B cell (primary cell): ENCODE data around the gene CAV1. TPM values are rescaled to one million over a fixed set of nuclear protein-coding genes. Genes with fewer than 3 reads are reported as not detected.

ENCODE experiments used
- ATAC-seq: fragments of 200-7000 bp; cut with Tn5 transposase; one replicate; pipeline ENCODE4 v1.10.0; 2021; ENCODE audit warnings: low read depth, mild to moderate bottlenecking, moderate number of reproducible peaks, moderate library complexity
- CTCF ChIA-PET: fragments of 350-600 bp; sonication (Branson Sonifier 250); formaldehyde crosslinking; loops from one replicate; lab custom pipeline; 2021; ENCODE audit warnings: antibody characterized with exemption, inconsistent platforms; lab: Charles Lee
- POLR2A ChIA-PET: fragments of 350-600 bp; sonication (Branson Sonifier 250); formaldehyde crosslinking; loops from one replicate; lab custom pipeline; 2021; ENCODE audit warnings: antibody characterized with exemption; lab: Charles Lee
- DNase-seq: peaks from one replicate; pipeline ENCODE4 v3.0.0; 2013
- H2AFZ ChIP-seq: 2 replicates; pipeline ENCODE4 v1.6.1; 2012; ENCODE audit warnings: mild to moderate bottlenecking, low read depth, low read length; ENCODE audit not compliant: insufficient read depth, poor library complexity, severe bottlenecking
- H3K27ac ChIP-seq, 2 donors: 1 replicate in 1 of 2; 2 replicates in 1 of 2; pipeline ENCODE4 v1.5.1; 2012 to 2013; ENCODE audit warnings: low read length in 2 of 2, mild to moderate bottlenecking in 2 of 2, moderate library complexity in 1 of 2
- H3K27me3 ChIP-seq, 4 experiments: fragments of 200-600 bp in 1 of 4; sonication (generic) in 1 of 4; replicated peaks in 1 of 4; 1 replicate in 2 of 4; 2 replicates in 2 of 4; pipeline versions ENCODE4 v1.6.1 to v1.7.0; 2013 to 2016; ENCODE audit warnings: low read length in 3 of 4, mild to moderate bottlenecking in 2 of 4, mixed read lengths in 1 of 4, moderate library complexity in 1 of 4; ENCODE audit not compliant: insufficient read depth in 4 of 4, control insufficient read depth in 3 of 4; ENCODE audit errors: control extremely low read depth in 1 of 4
- H3K36me3 ChIP-seq, 2 experiments: replicated peaks in 1 of 2; 1 replicate in 1 of 2; 2 replicates in 1 of 2; pipeline versions ENCODE4 v1.6.1 to v1.7.1; 2013; ENCODE audit warnings: low read length in 1 of 2; ENCODE audit not compliant: insufficient read depth in 2 of 2, control insufficient read depth in 1 of 2; ENCODE audit errors: control extremely low read depth in 1 of 2, extremely low read depth in 1 of 2
- H3K4me1 ChIP-seq, 2 donors: fragments of 200-600 bp in 1 of 2; sonication (generic) in 1 of 2; 1 replicate in 1 of 2; 2 replicates in 1 of 2; pipeline versions ENCODE4 v1.5.1 to v1.6.1; 2013 to 2017; ENCODE audit warnings: low read length in 2 of 2; ENCODE audit not compliant: control insufficient read depth in 2 of 2, insufficient read depth in 2 of 2
- H3K4me2 ChIP-seq: replicated peaks from 2 replicates; pipeline ENCODE3; 2012; ENCODE audit warnings: mild to moderate bottlenecking, low read depth, low read length; ENCODE audit not compliant: poor library complexity, severe bottlenecking
- H3K4me3 ChIP-seq, 5 experiments: fragments of 200-600 bp in 1 of 5; sonication (generic) in 1 of 5; 1 replicate in 3 of 5; 2 replicates in 2 of 5; pipeline versions ENCODE4 v1.5.1 to v1.7.0; 2011 to 2016; ENCODE audit warnings: low read length in 4 of 5, mild to moderate bottlenecking in 4 of 5, low read depth in 2 of 5, control low read depth in 1 of 5, moderate library complexity in 1 of 5; ENCODE audit not compliant: insufficient read depth in 1 of 5; ENCODE audit errors: control extremely low read depth in 1 of 5, extremely low read depth in 1 of 5
- H3K79me2 ChIP-seq: fragments of 200-600 bp; sonication (generic); one replicate; pipeline ENCODE4 v1.6.0; 2016; ENCODE audit warnings: low read length; ENCODE audit not compliant: control insufficient read depth, insufficient read depth
- H3K9ac ChIP-seq: fragments of 200-600 bp; sonication (generic); 2 replicates; pipeline ENCODE4 v1.6.1; 2017; ENCODE audit warnings: mild to moderate bottlenecking, low read length, moderate library complexity
- H3K9me3 ChIP-seq, 3 donors: one replicate each; pipeline versions ENCODE4 v1.6.1 to v1.7.1; 2013; ENCODE audit warnings: low read length in 2 of 3; ENCODE audit not compliant: control insufficient read depth in 2 of 3, insufficient read depth in 1 of 3; ENCODE audit errors: control extremely low read depth in 1 of 3
- H4K20me1 ChIP-seq: 2 replicates; pipeline ENCODE4 v1.6.0; 2012; ENCODE audit warnings: mild to moderate bottlenecking, low read length; ENCODE audit not compliant: insufficient read depth, control insufficient read depth, poor library complexity, severe bottlenecking
- H3K27ac Mint-ChIP-seq: one replicate; pipeline ENCODE4 v1.8.0; 2021; ENCODE audit warnings: mixed read lengths
- H3K27me3 Mint-ChIP-seq: one replicate; pipeline ENCODE4 v1.8.0; 2021; ENCODE audit warnings: mixed read lengths
- H3K4me1 Mint-ChIP-seq: one replicate; pipeline ENCODE4 v1.8.0; 2021; ENCODE audit warnings: mixed read lengths
- H3K4me3 Mint-ChIP-seq: one replicate; pipeline ENCODE4 v1.8.0; 2021; ENCODE audit warnings: mixed read lengths
- H3K9me3 Mint-ChIP-seq: one replicate; pipeline ENCODE4 v1.8.0; 2022; ENCODE audit warnings: mixed read lengths; ENCODE audit not compliant: insufficient read depth
- EZH2 ChIP-seq: IDR thresholded peaks from 2 replicates; pipeline ENCODE4 v1.6.1; 2012; ENCODE audit warnings: borderline replicate concordance, low read depth, mild to moderate bottlenecking, moderate library complexity, low read length; ENCODE audit not compliant: insufficient read depth, poor library complexity, severe bottlenecking
- WGBS: methylation state at CpG from one replicate; pipeline ENCODE4 v1.1.5; 2013; ENCODE audit warnings: missing lambda C conversion rate; ENCODE audit not compliant: insufficient coverage; 5-methylcytosine and 5-hydroxymethylcytosine counted together
- intact Hi-C: fragments of 100-400 bp; cut with micrococcal nuclease; formaldehyde crosslinking; loops from one replicate; pipeline ENCODE4 v1.10.0; 2022
- polyA plus RNA-seq: library from polyadenylated mRNA; depleted of rRNA; stranded (reverse); fragments of >200 nt; gene quantifications from 2 replicates; pipeline ENCODE4 v1.2.3, GENCODE V29; 2012
- total RNA-seq, 2 donors: library from RNA; stranded (reverse); fragments of 120-200 nt in 1 of 2; gene quantifications; 1 replicate in 1 of 2; 2 replicates in 1 of 2; pipeline versions ENCODE4 v1.2.3 to v1.2.4, GENCODE V29; 2013 to 2022
- TF ChIP-seq, protein P1 (sequence below): fragments of 200-600 bp; IDR thresholded peaks from one replicate; pipeline ENCODE4 v1.8.0; 2022; ENCODE audit warnings: antibody characterized with exemption, mild to moderate bottlenecking

The CAV1 gene
- total and polyA plus RNA-seq, 2 donors (not counting 1 experiment from before 2014, with no cell fraction given) = 0.95 to 1.9 TPM

GRCh38 chr7:116511552-116512519 lies 13.0 kb upstream of the CAV1 start:
- 62% methylated on average over 8 of the region's 12 CpGs for WGBS
- Histone ChIP-seq H3K27ac (peak overlapping the region in 1 of 2 donors; percentile 12), H3K4me2 (peak overlapping the region; percentile 65), H3K4me1 (peaks cover 6 to 13% of the 10 kb centered on the region in 2 donors), H2AFZ (peak overlapping the region; percentile 76), H3K9me3 (no peaks in the 10 kb centered on the region), H3K4me3 (peak overlapping the region; percentile 2 to 60 (median 40)), H3K79me2 (no peaks in the 10 kb centered on the region), H3K27me3 (peaks cover 0 to 10% (median 2%) of the 10 kb centered on the region in 4 experiments), H3K9ac (peak overlapping the region; percentile 69), H3K36me3 (no peaks in the 10 kb centered on the region), H4K20me1 (no peaks in the 10 kb centered on the region)
- H3K27me3 Mint-ChIP-seq = peaks cover 17% of the 10 kb centered on the region
- peaks cover 16% of the 10 kb centered on the region for H3K4me1 Mint-ChIP-seq
- H3K4me3 Mint-ChIP-seq = peak overlapping the region; percentile 90
- ChIA-PET CTCF (interaction anchor here (1.0 to 1.4 kb wide), 2 partner anchors 12 to 14 kb away, joined by 3 to 5 read pairs; no protein-coding TSS in a partner anchor), POLR2A (no interaction called here)
- H3K9me3 Mint-ChIP-seq = no peaks in the 10 kb centered on the region
- ATAC-seq (peak; percentile 94), DNase-seq (peak; percentile 57)
- intact Hi-C loops = loop anchor here (1.0 kb wide), 1 partner anchor 14 kb away; no protein-coding TSS in a partner anchor
- peak overlapping the region; percentile 8 for H3K27ac Mint-ChIP-seq
- TF ChIP-seq, protein P1, sequence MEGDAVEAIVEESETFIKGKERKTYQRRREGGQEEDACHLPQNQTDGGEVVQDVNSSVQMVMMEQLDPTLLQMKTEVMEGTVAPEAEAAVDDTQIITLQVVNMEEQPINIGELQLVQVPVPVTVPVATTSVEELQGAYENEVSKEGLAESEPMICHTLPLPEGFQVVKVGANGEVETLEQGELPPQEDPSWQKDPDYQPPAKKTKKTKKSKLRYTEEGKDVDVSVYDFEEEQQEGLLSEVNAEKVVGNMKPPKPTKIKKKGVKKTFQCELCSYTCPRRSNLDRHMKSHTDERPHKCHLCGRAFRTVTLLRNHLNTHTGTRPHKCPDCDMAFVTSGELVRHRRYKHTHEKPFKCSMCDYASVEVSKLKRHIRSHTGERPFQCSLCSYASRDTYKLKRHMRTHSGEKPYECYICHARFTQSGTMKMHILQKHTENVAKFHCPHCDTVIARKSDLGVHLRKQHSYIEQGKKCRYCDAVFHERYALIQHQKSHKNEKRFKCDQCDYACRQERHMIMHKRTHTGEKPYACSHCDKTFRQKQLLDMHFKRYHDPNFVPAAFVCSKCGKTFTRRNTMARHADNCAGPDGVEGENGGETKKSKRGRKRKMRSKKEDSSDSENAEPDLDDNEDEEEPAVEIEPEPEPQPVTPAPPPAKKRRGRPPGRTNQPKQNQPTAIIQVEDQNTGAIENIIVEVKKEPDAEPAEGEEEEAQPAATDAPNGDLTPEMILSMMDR = no peak
- TF ChIP-seq EZH2 = no peak
